Endometrial microvascular endothelial cells (primary cell): ENCODE measurements around the gene VWA3A. TPM values are rescaled to one million over a fixed set of nuclear protein-coding genes. Genes with fewer than 3 reads are reported as not detected.

Experiments
- total RNA-seq: library from RNA; depleted of rRNA; stranded (reverse); fragments of >200 nt; gene quantifications from one replicate; pipeline ENCODE4 v1.2.3, GENCODE V29; 2015; ENCODE audit errors: inconsistent ontology term

The VWA3A gene
- total RNA-seq, 1 donor from 2014 or later = not detected

Other genes starting within 250 kb of the VWA3A start
- gene NPIPB4, start 234.8 kb upstream of the VWA3A start, total RNA-seq = 11.1 TPM
- 213 TPM for gene UQCRC2, start 139.2 kb upstream of the VWA3A start, total RNA-seq
- not detected for gene PDZD9, start 91.4 kb upstream of the VWA3A start, total RNA-seq
- gene MOSMO, start 84.4 kb upstream of the VWA3A start, total RNA-seq = 42.5 TPM
- gene SDR42E2, start 70.0 kb downstream of the VWA3A start, total RNA-seq = not detected
- gene EEF2K, start 113.7 kb downstream of the VWA3A start, total RNA-seq = 23.9 TPM
- gene POLR3E, start 204.9 kb downstream of the VWA3A start, total RNA-seq = 57.0 TPM